Ovary (tissue), 3 donors: Measurements from ENCODE around the gene SART1.

Source experiments
- CTCF ChIP-seq, 3 donors: fragments of 450-650 bp in 2 of 3; fragments of 200-600 bp in 1 of 3; IDR thresholded peaks; one replicate each; pipeline versions ENCODE4 v1.5.1 to v1.8.0; 2016 to 2022; ENCODE audit warnings: antibody characterized with exemption in 3 of 3, mild to moderate bottlenecking in 1 of 3
- EP300 ChIP-seq: sonication (generic); formaldehyde crosslinking; IDR thresholded peaks from one replicate; pipeline ENCODE4 v1.6.1; 2017; ENCODE audit warnings: antibody characterized with exemption
- POLR2A ChIP-seq: fragments of 450-650 bp; IDR thresholded peaks from one replicate; pipeline ENCODE4 v1.6.1; 2017; ENCODE audit warnings: antibody characterized with exemption, mild to moderate bottlenecking, moderate library complexity
- donor health status: DM: no; HTN: no; CAD: no.

GRCh38 chr11:65952052-65952521 lies 9.4 kb upstream of the SART1 start:
- TF ChIP-seq CTCF (IDR thresholded peaks at IDR 0.05): no peak
- TF ChIP-seq EP300: no peak
- TF ChIP-seq POLR2A: no peak
